ENCODE results near the gene DOC2B. TPM values are rescaled to one million over a fixed set of nuclear protein-coding genes. Genes with fewer than 3 reads are reported as not detected.

DOC2B gene
- total and polyA plus RNA-seq, 2 of the 13 experiments (the other 11 are each of a cell fraction or from before 2014, with no cell fraction given) = 0.09 to 0.22 TPM

- TF ChIP-seq RERE (CRISPR knock-in tag; IDR thresholded peaks at IDR 0.05; ENCODE audit: low read depth) (no peak), ZHX2 (IDR thresholded peaks at IDR 0.05; ENCODE audit: low read depth) (no peak), ZHX2 (CRISPR knock-in tag; IDR thresholded peaks at IDR 0.05; ENCODE audit: borderline replicate concordance) (no peak), IKZF1 (IDR thresholded peaks at IDR 0.05) (no peak)
- TF ChIP-seq, protein P1, sequence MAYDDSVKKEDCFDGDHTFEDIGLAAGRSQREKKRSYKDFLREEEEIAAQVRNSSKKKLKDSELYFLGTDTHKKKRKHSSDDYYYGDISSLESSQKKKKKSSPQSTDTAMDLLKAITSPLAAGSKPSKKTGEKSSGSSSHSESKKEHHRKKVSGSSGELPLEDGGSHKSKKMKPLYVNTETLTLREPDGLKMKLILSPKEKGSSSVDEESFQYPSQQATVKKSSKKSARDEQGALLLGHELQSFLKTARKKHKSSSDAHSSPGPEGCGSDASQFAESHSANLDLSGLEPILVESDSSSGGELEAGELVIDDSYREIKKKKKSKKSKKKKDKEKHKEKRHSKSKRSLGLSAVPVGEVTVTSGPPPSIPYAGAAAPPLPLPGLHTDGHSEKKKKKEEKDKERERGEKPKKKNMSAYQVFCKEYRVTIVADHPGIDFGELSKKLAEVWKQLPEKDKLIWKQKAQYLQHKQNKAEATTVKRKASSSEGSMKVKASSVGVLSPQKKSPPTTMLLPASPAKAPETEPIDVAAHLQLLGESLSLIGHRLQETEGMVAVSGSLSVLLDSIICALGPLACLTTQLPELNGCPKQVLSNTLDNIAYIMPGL (CRISPR knock-in tag; IDR thresholded peaks at IDR 0.05; ENCODE audit: borderline replicate concordance in 1 of 2, low read depth in 1 of 2) = no peak
Observed at GRCh38 chr17:145671-146541, 35.5 kb downstream of the DOC2B start (continued).

All from HepG2 (cell line).